ENCODE data around the gene COP1. TPM values are rescaled to one million over a fixed set of nuclear protein-coding genes. Genes with fewer than 3 reads are reported as not detected.
"Not testable (repeated sequence)": the region's sequence is repeated elsewhere in the genome, so short reads cannot be mapped to it uniquely, and the experiment has no call there.

Gene COP1
- 10 to 100 TPM; 50.6 to 53.3 TPM for total RNA-seq

DNA sequence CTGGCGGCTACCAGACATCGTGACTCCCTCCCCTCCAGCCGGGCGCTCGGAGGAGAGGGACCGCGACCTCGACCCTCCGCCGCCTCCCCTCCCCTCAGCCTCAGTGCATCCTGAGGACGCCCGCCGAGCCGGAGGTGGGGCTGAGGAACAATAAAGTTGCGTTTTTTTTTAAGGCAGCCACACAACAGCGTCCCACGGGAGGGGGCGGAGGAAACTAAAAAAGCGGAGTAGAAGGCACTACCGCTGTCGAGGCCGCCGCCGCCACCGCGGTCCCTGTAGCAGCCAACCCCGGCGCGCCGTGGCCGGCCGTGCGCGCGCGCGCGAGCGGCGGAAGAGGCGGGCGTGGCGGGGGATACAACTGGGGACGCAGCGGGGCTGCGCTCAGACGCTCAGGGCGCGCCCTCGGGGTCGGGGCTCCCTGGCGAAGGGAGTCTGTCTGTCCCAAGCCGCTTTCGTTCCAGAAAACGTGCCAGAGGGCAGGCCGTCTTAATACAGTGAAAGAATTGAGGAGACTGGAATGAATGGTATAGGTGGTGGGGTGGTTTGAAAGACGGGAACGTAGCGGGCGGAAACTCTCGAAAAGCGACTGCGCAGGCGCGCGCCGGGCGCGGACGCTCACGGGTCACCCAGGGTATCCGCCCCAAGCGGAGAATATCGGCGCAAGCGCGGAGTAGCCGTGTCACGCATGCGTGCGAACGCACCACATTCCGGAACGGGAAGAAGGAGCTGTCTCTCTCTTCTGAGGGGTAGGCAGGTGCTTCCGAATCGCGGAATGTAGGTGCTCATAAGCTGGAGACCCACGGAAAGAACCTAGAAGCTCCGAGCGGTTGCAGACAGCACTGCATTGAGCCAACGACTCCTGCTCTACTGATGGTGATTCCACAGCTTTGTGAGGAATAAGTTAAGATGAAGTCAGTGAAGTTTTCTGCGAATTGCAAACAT is at the start of gene COP1:
Gene COP1, minus strand, starts transcription at position 326 of the 942 bp plus-strand sequence. Its CDS starts 308 bp downstream, at position 18.
- ATAC-seq = peak; percentile 92 to 94
- Mint-ChIP-seq H3K9me3 (no peaks in the 10 kb centered on the region), H3K4me1 (ENCODE audit: low read depth in 2 of 2) (peaks cover 26 to 33% of the 10 kb centered on the region in 2 donors), H3K27me3 (no peaks in the 10 kb centered on the region), H3K36me3 (no peaks in the 10 kb centered on the region), H3K4me3 (peak within 1 kb of the TSS; percentile 93), H3K27ac (peak within 1 kb of the TSS; percentile 89 to 93)
- DNase-seq (ENCODE audit: low spot score) = peak; percentile 94

DNA sequence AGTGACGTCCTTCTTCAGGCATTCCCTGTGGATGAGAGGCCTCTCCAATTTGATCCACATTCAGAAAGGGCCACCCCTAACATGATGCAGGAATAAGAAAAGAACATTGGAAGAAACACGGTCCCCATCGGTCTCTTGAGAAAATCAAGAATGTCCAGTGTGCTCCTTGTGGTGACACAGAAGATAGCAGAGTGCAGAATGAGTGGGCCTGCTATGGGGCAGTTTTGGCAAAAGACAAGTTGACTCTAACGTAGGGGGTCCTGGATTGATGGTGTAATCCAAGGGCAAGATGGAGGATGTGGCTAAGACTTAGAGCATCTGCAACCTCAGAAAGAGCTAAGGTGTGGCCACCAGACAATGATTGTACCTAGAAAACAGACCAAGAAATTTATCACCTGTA is 45.1 kb upstream of the COP1 start:
- H3K4me3 Mint-ChIP-seq = no peak overlapping the region
- H3K36me3 Mint-ChIP-seq = no peaks in the 10 kb centered on the region
- DNase-seq (ENCODE audit: low spot score) = no peak
- H3K9me3 Mint-ChIP-seq = no peaks in the 10 kb centered on the region
- no peak overlapping the region for H3K27ac Mint-ChIP-seq
- H3K27me3 Mint-ChIP-seq = peaks cover 2 to 7% of the 10 kb centered on the region in 2 donors
- H3K4me1 Mint-ChIP-seq (ENCODE audit: low read depth in 2 of 2) = no peaks in the 10 kb centered on the region
- no peak for ATAC-seq

DNA sequence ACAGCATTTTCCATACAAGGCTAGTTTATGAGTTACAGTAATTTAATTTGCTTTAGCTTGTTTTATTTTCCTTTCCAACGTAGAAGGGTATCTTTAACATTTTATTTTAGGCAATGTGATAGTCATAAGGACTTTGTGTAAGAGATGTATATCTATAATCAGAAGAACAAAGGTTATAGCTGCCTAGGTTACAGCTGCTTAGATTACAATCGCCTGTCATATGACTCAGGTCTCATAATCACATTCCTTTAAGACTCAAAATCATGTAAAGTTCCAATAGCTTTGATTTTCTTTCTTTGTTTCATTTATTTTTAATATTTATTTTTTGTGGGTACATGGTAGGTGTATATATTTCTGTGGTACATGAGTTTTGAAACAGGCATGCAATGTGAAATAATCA is 37.8 kb upstream of the COP1 start:
- no peaks in the 10 kb centered on the region for H3K4me1 Mint-ChIP-seq (ENCODE audit: low read depth in 2 of 2)
- no peaks in the 10 kb centered on the region for H3K9me3 Mint-ChIP-seq
- no peak overlapping the region for H3K4me3 Mint-ChIP-seq
- no peak for DNase-seq (ENCODE audit: low spot score)
- no peaks in the 10 kb centered on the region for H3K36me3 Mint-ChIP-seq
- H3K27ac Mint-ChIP-seq = no peak overlapping the region
- peaks cover 31 to 56% of the 10 kb centered on the region in 2 donors for H3K27me3 Mint-ChIP-seq
- ATAC-seq = no peak

DNA sequence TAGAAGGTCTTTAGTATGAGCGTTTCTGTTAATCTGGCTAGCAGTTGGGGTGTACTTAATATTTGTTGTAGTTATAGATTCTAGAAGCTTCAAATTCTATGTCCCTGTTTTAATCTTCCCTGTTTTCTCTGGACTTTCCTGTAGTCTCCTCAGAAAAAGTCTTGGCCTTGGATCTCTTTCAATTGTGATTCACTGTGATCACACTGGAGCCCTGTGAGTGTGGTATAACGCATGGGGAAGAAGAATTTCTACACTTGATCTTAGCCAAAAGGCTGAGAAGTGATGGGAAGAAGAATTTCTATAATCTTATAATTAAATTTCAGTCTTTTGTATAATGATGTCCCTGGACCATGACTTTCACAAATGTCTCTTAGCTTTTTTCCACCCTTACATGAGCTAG is 36.7 kb upstream of the COP1 start:
- no peaks in the 10 kb centered on the region for H3K4me1 Mint-ChIP-seq (ENCODE audit: low read depth in 2 of 2)
- no peaks in the 10 kb centered on the region for H3K36me3 Mint-ChIP-seq
- H3K4me3 Mint-ChIP-seq = no peak overlapping the region
- no peaks in the 10 kb centered on the region for H3K9me3 Mint-ChIP-seq
- peaks cover 31 to 61% of the 10 kb centered on the region in 2 donors for H3K27me3 Mint-ChIP-seq
- no peak overlapping the region for H3K27ac Mint-ChIP-seq
- ATAC-seq (no peak), DNase-seq (ENCODE audit: low spot score) (no peak)

DNA sequence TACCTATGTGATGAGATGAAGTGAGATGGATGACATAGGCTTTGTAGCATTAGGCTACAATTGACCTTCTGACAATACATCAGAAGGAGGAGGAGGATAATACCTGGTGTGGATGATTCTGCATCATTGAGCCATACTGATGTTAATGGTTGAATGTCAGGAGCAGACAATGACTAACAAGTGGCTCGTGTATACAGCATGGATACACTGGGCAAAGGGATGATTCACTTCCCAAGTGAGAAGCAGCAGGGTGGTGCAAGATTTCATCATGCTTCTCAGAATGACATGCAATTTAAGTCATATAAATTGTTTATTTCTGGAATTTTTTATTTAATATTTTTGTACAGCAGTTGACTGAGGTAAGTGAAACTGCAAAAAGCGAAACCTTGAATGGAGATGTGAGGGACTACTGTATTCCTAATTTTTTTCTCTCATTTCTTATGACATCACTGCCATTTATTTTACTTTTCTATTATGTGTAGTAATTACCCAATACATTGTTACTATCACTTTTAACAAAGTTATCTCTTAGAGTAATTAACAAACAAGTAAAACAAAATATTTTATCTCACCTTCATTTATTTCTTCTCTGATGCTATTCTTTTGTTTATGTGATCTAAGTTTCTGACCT is 34.4 kb upstream of the COP1 start:
- H3K9me3 Mint-ChIP-seq = no peaks in the 10 kb centered on the region
- peaks cover 27 to 61% of the 10 kb centered on the region in 2 donors for H3K27me3 Mint-ChIP-seq
- ATAC-seq (no peak), DNase-seq (ENCODE audit: low spot score) (no peak)
- H3K27ac Mint-ChIP-seq = no peak overlapping the region
- no peaks in the 10 kb centered on the region for H3K4me1 Mint-ChIP-seq (ENCODE audit: low read depth in 2 of 2)
- H3K36me3 Mint-ChIP-seq = no peaks in the 10 kb centered on the region
- H3K4me3 Mint-ChIP-seq = no peak overlapping the region

DNA sequence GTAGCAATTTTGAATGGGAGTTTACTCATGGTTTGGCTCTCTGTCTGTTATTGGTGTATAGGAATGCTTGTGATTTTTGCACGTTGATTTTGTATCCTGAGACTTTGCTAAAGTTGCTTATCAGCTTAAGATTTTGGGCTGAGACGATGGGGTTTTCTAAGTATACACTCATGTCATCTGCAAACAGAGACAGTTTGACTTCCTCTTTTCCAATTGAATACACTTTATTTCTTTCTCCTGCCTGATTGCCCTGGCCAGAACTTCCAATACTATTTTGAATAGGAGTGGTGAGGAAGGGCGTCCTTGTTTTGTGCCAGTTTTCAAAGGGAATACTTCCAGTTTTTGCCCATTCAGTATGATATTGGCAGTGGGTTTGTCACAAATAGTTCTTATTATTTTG is 26.6 kb upstream of the COP1 start:
- Mint-ChIP-seq H3K36me3 (peaks cover 13% of the 10 kb centered on the region), H3K27me3 (peaks cover 5 to 12% of the 10 kb centered on the region in 2 donors), H3K9me3 (peaks cover 16% of the 10 kb centered on the region)
- DNase-seq (ENCODE audit: low spot score); H3K4me1 Mint-ChIP-seq (ENCODE audit: low read depth in 2 of 2); ATAC-seq; H3K4me3 Mint-ChIP-seq; H3K27ac Mint-ChIP-seq: not testable (repeated sequence)

DNA sequence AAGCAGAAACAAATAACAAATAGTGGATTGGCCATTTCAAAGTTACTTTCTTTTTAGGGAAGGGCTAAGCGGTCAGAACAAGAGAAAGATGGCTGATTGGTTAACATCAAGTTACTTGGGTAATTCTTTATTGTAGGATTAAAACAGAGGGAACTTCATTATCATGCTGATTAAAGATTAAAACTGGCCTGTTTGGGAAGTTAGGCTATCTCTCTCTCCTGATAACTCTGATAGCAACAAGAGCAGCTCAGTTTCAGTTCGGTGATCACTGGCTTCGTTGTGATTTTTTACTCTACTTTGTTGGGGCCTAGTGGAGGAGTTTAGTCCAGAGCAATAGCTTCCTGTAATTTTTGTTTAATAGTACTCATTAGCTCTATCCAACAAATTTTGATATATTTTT is 20.5 kb upstream of the COP1 start:
- H3K4me3 Mint-ChIP-seq = no peak overlapping the region
- no peaks in the 10 kb centered on the region for H3K9me3 Mint-ChIP-seq
- no peak overlapping the region for H3K27ac Mint-ChIP-seq
- ATAC-seq (no peak), DNase-seq (ENCODE audit: low spot score) (no peak)
- no peaks in the 10 kb centered on the region for H3K4me1 Mint-ChIP-seq (ENCODE audit: low read depth in 2 of 2)
- H3K27me3 Mint-ChIP-seq = no peaks in the 10 kb centered on the region
- no peaks in the 10 kb centered on the region for H3K36me3 Mint-ChIP-seq

DNA sequence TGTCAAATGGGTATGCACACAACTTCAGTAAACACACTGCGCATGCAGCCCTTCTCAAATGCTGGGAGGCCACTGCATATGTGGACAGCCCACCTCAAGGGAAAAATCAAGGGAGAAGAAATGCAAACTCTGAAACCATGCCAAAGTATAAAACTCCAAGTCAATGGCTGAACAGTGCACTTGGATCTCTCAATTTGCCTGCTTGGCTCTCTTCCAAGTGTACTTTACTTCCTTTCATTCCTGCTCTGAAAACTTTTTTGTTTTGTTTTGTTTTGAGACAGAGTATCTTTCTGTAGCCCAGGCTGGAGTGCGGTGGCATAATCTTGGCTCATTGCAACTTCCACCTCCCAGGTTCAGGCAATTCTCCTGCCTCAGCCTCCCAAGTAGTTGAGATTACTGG is 18.8 kb upstream of the COP1 start:
- Mint-ChIP-seq H3K36me3 (no peaks in the 10 kb centered on the region), H3K27me3 (peaks cover 0 to 8% of the 10 kb centered on the region in 2 donors), H3K27ac (no peak overlapping the region), H3K4me1 (ENCODE audit: low read depth in 2 of 2) (no peaks in the 10 kb centered on the region), H3K9me3 (no peaks in the 10 kb centered on the region), H3K4me3 (no peak overlapping the region)
- ATAC-seq = no peak
- no peak for DNase-seq (ENCODE audit: low spot score)

DNA sequence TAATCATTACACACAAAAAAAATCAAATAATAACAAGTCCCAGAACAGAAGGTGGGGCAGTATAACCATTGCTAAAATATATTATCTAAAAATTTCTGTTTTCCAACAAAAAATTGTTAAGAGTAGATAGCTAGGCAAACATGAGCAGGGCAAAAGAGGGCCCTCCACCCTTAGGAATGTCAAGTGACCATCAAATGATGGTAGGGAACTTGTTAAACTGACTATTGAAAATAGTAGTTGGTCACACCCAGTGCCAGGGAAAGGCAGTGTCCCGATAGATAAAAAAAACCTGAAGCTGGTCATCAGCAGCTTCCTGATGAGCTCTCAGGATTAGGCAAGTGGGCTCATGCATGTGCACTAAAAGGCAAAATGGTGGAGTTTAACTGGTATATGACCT is 18.4 kb upstream of the COP1 start:
- H3K27ac Mint-ChIP-seq = no peak overlapping the region
- peaks cover 0 to 8% of the 10 kb centered on the region in 2 donors for H3K27me3 Mint-ChIP-seq
- DNase-seq (ENCODE audit: low spot score) = no peak
- ATAC-seq = no peak
- no peaks in the 10 kb centered on the region for H3K4me1 Mint-ChIP-seq (ENCODE audit: low read depth in 2 of 2)
- H3K9me3 Mint-ChIP-seq = no peaks in the 10 kb centered on the region
- no peak overlapping the region for H3K4me3 Mint-ChIP-seq
- no peaks in the 10 kb centered on the region for H3K36me3 Mint-ChIP-seq

DNA sequence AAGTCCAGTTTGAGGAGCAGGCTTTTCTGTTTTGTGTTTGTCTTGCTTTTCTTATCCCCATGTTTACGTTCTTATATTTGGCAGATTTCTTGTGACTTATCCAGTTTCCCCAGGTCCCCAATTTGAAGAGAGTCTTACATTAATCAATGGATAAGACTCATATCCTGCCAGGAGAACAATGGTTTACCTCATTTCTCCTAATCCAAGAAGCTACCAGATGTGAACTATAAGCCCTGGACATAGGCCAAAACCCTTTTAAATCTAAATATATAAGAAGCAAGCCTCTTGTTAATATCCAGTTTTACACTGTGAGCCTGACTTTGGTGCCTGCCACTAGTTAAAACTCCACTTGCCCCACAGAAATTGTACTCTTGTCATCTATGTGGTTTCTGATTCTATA is 15.1 kb upstream of the COP1 start:
- H3K36me3 Mint-ChIP-seq = no peaks in the 10 kb centered on the region
- ATAC-seq (no peak), DNase-seq (ENCODE audit: low spot score) (no peak)
- H3K4me1 Mint-ChIP-seq (ENCODE audit: low read depth in 2 of 2) = no peaks in the 10 kb centered on the region
- H3K27ac Mint-ChIP-seq = no peak overlapping the region
- H3K9me3 Mint-ChIP-seq = no peaks in the 10 kb centered on the region
- no peak overlapping the region for H3K4me3 Mint-ChIP-seq
- peaks cover 5 to 24% of the 10 kb centered on the region in 2 donors for H3K27me3 Mint-ChIP-seq

DNA sequence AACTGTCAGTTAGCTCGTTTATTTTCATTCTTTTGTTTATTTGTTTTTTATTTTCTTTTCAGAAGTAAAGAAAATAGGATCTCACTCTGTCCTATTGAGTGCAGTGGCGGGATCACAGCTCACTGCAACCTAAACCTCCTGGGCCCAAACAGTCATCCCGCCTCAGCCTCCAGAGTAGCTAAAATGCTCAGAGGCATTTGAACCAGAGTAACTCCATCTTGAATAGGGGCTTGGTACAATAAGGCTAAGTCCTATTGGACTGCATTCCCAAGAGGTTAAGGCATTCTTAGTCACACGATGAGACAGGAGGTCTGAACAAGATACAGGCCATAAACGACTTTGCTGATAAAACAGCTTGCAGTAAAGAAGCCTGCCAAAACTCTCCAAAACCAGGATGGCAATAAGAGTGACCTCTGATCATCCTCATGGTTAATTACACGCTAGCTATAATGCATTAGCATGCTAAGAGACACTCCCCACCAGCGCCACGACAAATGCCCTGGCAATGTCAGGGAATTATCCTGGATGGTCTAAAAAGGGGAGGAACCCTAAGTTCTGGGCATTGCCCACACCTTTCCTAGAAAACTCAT is 13.1 kb upstream of the COP1 start:
- Mint-ChIP-seq H3K4me3 (no peak overlapping the region), H3K27me3 (peaks cover 15 to 31% of the 10 kb centered on the region in 2 donors), H3K4me1 (ENCODE audit: low read depth in 2 of 2) (no peaks in the 10 kb centered on the region), H3K9me3 (no peaks in the 10 kb centered on the region), H3K36me3 (no peaks in the 10 kb centered on the region), H3K27ac (no peak overlapping the region)
- no peak for DNase-seq (ENCODE audit: low spot score)
- ATAC-seq = no peak

DNA sequence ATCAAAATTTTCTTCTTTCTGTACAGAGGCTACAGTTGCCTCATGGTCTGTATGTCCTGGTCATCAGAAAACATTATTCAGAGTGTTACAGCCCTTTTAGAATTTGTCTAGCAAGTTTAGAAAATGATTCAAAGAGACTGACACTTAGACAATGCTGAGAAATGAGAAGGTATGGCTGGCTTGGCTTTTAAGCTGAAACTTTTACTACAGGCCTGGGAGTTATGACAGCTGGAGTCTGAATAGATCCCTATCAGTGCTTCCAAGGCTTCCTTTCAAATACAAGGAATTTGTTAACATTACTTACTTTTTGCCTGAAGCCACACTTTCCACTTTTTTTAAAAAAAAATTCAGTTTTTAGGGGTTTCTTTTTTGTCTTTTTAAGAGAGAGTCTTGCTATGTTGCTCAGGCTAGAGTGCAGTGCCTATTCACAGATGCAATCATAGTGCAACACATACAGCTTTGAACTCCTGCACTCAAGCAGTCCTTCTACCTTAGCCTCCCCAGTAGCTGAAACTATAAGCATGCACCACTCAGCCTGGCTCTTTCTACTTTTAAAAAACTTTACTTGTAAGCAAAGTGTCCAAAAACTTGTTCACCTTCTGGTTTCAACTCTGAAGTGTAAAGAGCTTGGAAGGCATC is 10.5 kb upstream of the COP1 start:
- ATAC-seq = no peak
- no peak for DNase-seq (ENCODE audit: low spot score)
- H3K27me3 Mint-ChIP-seq = peaks cover 21 to 36% of the 10 kb centered on the region in 2 donors
- H3K4me3 Mint-ChIP-seq = no peak overlapping the region
- H3K4me1 Mint-ChIP-seq (ENCODE audit: low read depth in 2 of 2) = no peaks in the 10 kb centered on the region
- no peaks in the 10 kb centered on the region for H3K9me3 Mint-ChIP-seq
- H3K27ac Mint-ChIP-seq = no peak overlapping the region
- H3K36me3 Mint-ChIP-seq = no peaks in the 10 kb centered on the region

DNA sequence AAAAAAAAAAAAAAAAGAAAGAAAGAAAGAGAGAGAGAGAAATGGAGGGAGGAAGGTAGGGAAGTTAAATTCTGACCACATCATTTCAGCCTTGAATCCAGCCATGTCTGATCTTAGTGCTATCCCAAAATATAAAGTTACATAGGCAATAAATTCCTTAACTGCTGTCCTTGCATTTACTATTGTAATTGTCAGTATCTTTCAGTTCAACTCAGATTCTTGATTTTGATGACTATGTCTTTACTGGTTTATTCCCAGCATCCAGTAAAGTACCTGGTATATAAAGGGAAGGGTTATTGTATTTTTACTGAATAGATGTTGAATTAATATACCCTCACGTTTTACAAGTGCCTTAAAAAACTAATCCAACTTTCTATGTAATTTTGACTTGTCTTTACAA is 8.9 kb upstream of the COP1 start:
- Mint-ChIP-seq H3K4me3 (no peak overlapping the region), H3K36me3 (no peaks in the 10 kb centered on the region), H3K4me1 (ENCODE audit: low read depth in 2 of 2) (no peaks in the 10 kb centered on the region), H3K27me3 (peaks cover 21 to 29% of the 10 kb centered on the region in 2 donors), H3K9me3 (no peaks in the 10 kb centered on the region), H3K27ac (no peak overlapping the region)
- DNase-seq (ENCODE audit: low spot score) = no peak
- no peak for ATAC-seq

Measured in natural killer cell treated with Interleukin-12 subunit alpha and Interleukin-12 subunit beta and Interleukin-15 and Interleukin-18, amount 100 ng/mL, for 72 hours (primary cell).